MG63 (cell line): ENCODE measurements around the gene ACSS1. TPM values are rescaled to one million over a fixed set of nuclear protein-coding genes. Genes with fewer than 3 reads are reported as not detected.

Experiments
- DNase-seq: peaks from one replicate; pipeline ENCODE4 v3.0.0-alpha.2; 2020
- H3K27me3 ChIP-seq: fragments of 250-450 bp; sonication (Bioruptor Pico); 2 replicates; pipeline ENCODE4 v1.5.1; 2020; ENCODE audit warnings: mild to moderate bottlenecking, moderate library complexity
- H3K36me3 ChIP-seq: fragments of 250-450 bp; sonication (Bioruptor Pico); 2 replicates; pipeline ENCODE4 v1.5.1; 2020; ENCODE audit warnings: mild to moderate bottlenecking, moderate library complexity
- H3K4me3 ChIP-seq: fragments of 250-450 bp; sonication (Bioruptor Pico); 2 replicates; pipeline ENCODE4 v1.5.1; 2020; ENCODE audit warnings: mild to moderate bottlenecking, moderate library complexity
- H3K9me3 ChIP-seq: fragments of 250-450 bp; sonication (Bioruptor Pico); 2 replicates; pipeline ENCODE4 v1.5.1; 2020; ENCODE audit warnings: mild to moderate bottlenecking, moderate library complexity
- total RNA-seq: library from RNA; depleted of rRNA; stranded (reverse); fragments of >200 nt; shearing (Covaris generic); gene quantifications from 2 replicates; pipeline ENCODE4 v1.2.3, GENCODE V29; 2014; ENCODE audit warnings: low replicate concordance

The ACSS1 gene
- total RNA-seq, 1 experiment from 2014 or later, result 0.10 TPM

GRCh38 chr20:25054995-25055629 lies 2.8 kb downstream of the ACSS1 start:
- DNase-seq, result peak; percentile 38
- H3K4me3 ChIP-seq, result no peak overlapping the region
- H3K9me3 ChIP-seq, result no peaks in the 10 kb centered on the region
- H3K36me3 ChIP-seq, result no peaks in the 10 kb centered on the region
- no peaks in the 10 kb centered on the region; the same call in 1 of the 2 replicates for H3K27me3 ChIP-seq

- H3K27me3 ChIP-seq, result no peaks in the 10 kb centered on the region; the same call in 1 of the 2 replicates
- no peaks in the 10 kb centered on the region for H3K9me3 ChIP-seq
- no peak for DNase-seq
- no peaks in the 10 kb centered on the region for H3K36me3 ChIP-seq
- no peak overlapping the region for H3K4me3 ChIP-seq
Observed at GRCh38 chr20:25054096-25054820, 3.7 kb downstream of the ACSS1 start.

DNA sequence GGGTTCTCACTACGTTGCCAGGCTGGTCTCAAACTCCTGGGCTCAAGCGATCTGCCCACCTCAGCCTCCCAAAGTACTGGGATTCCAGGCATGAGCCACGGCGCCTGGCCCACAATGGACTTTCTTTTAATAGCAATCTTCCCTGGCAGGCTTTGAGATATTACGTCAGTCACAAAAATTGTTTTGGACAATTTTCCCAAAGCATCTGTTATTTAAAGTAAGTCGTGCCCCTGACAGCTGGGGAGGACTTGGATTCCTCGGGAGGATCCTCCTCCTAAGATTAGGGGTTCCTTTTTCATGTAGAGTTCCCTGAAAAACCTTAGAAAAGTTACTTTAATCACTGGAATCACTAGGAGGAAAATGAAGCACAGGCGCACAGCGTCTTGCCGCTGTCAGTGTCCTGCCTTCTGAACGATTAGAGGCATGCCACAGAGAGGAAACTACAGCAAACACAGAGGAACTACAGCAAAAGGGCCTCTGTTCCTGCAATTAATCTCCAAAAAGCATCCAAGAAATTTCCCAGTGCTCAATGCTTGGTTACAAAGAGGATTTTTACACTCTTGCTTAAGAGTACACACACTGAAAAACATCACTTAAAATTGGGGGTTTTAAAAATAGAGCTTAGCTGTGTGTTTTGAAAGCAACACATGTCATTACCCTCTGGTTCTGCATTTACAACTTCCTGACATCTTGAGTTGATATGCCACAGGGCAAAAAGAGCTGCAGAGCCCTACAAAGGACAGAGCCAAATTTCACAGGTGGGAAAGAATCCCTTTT lies 4.5 kb downstream of the ACSS1 start:
- Histone ChIP-seq H3K27me3 (no peaks in the 10 kb centered on the region; the same call in 1 of the 2 replicates), H3K4me3 (no peak overlapping the region), H3K9me3 (no peaks in the 10 kb centered on the region), H3K36me3 (no peaks in the 10 kb centered on the region)
- peak; percentile 38 for DNase-seq

GRCh38 chr20:25052255-25053194 lies 5.4 kb downstream of the ACSS1 start:
- DNase-seq, result peak; percentile 8
- Histone ChIP-seq H3K27me3 (no peaks in the 10 kb centered on the region; the same call in 1 of the 2 replicates), H3K4me3 (no peak overlapping the region), H3K9me3 (no peaks in the 10 kb centered on the region), H3K36me3 (no peaks in the 10 kb centered on the region)

GRCh38 chr20:25051386-25052155 lies 6.4 kb downstream of the ACSS1 start:
- H3K36me3 ChIP-seq, result no peaks in the 10 kb centered on the region
- H3K9me3 ChIP-seq, result no peaks in the 10 kb centered on the region
- no peak for DNase-seq
- no peaks in the 10 kb centered on the region for H3K27me3 ChIP-seq
- no peak overlapping the region for H3K4me3 ChIP-seq

DNA sequence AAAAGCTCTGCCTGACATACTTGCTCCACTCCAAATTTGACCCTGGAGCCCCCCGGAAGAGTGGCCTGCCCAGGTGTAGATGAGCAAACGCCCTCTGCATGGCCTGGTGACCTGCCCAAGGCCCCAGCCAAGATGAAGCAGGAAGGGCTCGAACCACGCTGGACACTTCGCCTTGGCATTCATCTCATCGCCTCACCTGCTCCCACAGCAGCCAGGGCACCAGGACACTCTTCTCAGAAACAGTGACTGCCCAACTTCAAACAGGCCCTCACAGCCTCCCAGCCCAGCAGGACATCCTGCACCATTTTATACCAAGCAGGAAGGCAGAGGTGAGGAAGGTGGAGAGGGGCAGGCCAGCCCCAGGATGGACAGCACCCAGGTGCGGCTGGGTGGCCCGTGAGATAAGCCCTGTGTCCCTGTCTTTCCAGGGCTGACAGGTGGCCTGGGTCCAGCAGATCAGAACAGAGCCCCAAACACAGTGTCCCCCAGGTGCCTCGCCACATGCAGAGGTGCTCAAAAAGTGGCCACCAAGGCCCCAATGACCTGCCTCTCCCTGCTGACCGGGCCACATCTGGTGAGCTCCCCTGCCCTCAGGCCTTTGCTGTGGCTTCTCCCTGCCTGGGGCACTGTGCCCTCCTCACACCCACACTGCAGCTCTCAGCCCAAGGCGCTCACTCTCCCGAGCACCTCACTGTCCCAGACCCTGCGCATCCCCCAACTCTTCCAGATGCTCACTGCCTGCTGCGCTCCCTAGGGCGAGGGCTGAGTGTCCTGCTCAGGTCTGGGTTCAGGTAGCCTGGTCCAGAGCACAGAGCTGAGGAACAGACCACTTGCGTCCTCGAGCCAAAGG lies 7.2 kb downstream of the ACSS1 start:
- H3K27me3 ChIP-seq, result no peaks in the 10 kb centered on the region
- DNase-seq, result no peak
- no peaks in the 10 kb centered on the region for H3K36me3 ChIP-seq
- no peak overlapping the region for H3K4me3 ChIP-seq
- H3K9me3 ChIP-seq, result no peaks in the 10 kb centered on the region

GRCh38 chr20:25050082-25050481 lies 7.9 kb downstream of the ACSS1 start:
- H3K4me3 ChIP-seq, result no peak overlapping the region
- no peaks in the 10 kb centered on the region for H3K36me3 ChIP-seq
- DNase-seq, result no peak
- H3K9me3 ChIP-seq, result no peaks in the 10 kb centered on the region
- H3K27me3 ChIP-seq, result no peaks in the 10 kb centered on the region

DNA sequence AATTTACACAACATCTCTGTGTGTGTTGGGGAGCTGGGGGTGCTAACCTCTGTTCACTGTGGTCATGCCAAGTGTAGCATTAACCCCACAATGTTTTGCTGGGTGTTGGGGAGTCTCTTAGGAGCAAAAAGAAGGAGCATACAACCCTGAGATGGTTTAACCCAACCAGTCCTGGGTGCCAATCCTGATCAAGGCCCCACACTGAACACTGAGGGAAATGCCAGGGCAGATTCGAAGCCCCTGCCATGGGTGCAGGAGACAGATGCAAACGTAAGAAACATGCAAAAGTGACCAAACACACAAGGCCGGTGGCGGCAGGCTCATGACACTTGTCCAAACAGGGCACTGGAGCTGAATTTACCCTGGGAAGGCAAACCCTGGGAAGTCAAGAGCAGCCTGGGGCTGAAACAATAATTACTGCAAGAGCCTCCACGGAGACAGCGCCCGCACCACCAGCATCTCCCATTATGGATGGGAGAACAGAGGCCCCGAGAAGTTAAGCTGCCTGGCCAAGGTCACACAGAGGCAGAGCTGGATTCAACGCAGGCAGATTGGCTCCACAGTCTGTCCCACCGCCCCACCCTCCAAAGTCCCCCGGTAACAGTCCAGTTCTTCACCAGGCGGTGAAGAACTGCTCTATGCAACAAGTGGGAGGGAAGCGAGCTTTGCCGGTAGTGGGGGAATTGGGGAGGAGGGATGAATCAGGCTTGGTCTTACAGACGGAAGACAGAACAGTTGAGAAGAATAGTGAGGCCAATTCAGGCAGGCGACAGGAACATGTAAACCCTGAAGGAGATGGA lies 8.5 kb downstream of the ACSS1 start:
- no peaks in the 10 kb centered on the region for H3K36me3 ChIP-seq
- H3K27me3 ChIP-seq, result no peaks in the 10 kb centered on the region
- DNase-seq, result no peak
- H3K4me3 ChIP-seq, result no peak overlapping the region
- no peaks in the 10 kb centered on the region for H3K9me3 ChIP-seq

DNA sequence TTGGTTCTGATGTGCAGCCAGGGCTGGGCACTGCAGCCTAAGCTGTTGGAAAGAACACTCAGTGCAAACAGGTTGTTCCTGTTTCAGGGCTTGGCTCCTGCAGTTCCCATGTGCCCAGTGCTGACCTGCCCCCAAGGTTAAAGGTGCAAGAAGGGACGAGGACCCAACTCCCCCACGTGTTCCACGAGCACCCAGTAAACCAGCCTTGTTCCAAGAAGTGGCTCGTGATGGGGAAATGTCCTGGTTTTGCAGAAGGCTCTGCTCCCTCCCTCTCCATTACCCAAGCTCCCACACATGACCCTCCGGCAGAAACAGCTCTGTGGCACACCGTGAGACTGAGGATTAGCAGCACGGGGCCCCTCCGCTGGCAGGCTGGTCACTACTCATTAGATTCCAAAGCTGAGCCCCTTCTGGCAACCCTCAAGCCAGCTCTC lies 9.4 kb downstream of the ACSS1 start:
- H3K27me3 ChIP-seq, result no peaks in the 10 kb centered on the region
- H3K9me3 ChIP-seq, result no peaks in the 10 kb centered on the region
- DNase-seq, result no peak
- H3K4me3 ChIP-seq, result no peak overlapping the region
- H3K36me3 ChIP-seq, result no peaks in the 10 kb centered on the region

- Histone ChIP-seq H3K27me3 (no peaks in the 10 kb centered on the region), H3K36me3 (no peaks in the 10 kb centered on the region), H3K4me3 (no peak overlapping the region), H3K9me3 (no peaks in the 10 kb centered on the region)
- DNase-seq, result no peak
Observed at GRCh38 chr20:25047766-25048165, 10.2 kb downstream of the ACSS1 start.

- no peaks in the 10 kb centered on the region for H3K36me3 ChIP-seq
- DNase-seq, result no peak
- no peak overlapping the region for H3K4me3 ChIP-seq
- no peaks in the 10 kb centered on the region for H3K9me3 ChIP-seq
- H3K27me3 ChIP-seq, result no peaks in the 10 kb centered on the region
Observed at GRCh38 chr20:25046736-25047666, 10.9 kb downstream of the ACSS1 start.

GRCh38 chr20:25046181-25046641 lies 11.7 kb downstream of the ACSS1 start:
- DNase-seq, result no peak
- no peaks in the 10 kb centered on the region for H3K9me3 ChIP-seq
- H3K4me3 ChIP-seq, result no peak overlapping the region
- H3K27me3 ChIP-seq, result no peaks in the 10 kb centered on the region
- H3K36me3 ChIP-seq, result no peaks in the 10 kb centered on the region

DNA sequence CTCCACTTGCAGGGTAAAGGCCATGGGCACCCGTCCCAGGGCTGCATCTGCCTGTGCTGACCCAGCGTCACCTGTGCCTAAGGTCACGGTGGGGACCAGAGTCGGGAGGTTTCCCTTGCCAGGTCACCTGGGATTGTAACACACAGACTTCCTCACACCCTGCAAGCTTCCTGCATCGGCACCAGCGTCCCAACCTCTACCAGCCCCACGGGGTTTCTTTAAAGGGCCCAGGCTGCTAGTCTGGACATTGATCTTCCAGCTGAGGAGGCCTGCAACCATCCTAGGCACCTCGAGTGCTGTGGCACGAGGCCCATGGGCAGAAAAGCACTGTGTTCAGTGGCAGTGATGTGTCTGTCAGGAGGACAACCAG lies 12.6 kb downstream of the ACSS1 start:
- H3K27me3 ChIP-seq, result no peaks in the 10 kb centered on the region
- no peak overlapping the region for H3K4me3 ChIP-seq
- no peaks in the 10 kb centered on the region for H3K36me3 ChIP-seq
- DNase-seq, result no peak
- no peaks in the 10 kb centered on the region for H3K9me3 ChIP-seq
